ENCODE measurements around the gene CNOT1.

CNOT1 gene

DNA sequence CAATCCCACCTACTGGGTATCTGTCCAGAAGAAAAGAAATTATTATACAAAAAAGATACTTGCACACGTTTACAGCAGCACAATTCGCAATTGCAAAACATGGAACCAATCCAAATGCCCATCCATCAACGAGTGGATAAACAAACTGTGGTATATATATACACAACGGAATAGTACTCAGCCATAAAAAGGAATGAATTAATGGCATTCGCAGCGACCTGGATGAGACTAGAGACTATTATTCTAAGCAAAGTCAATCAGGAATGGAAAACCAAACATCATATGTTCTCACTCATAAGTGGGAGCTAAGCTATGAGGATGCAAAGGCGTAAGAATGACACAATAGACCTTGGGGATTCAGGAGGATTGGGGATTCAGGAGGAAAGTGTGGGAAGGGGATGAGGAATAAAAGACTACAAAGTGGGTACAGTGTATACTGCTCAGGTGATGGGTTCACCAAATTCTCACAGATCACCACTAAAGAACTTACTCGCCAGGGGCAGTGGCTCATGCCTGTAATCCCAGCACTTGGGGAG lies 21.0 kb downstream of the CNOT1 start:
- TF ChIP-seq EZH2phosphoT487 (IDR thresholded peaks at IDR 0.05; ENCODE audit: low read length) (no peak), CTCF (IDR thresholded peaks at IDR 0.05; ENCODE audit: low read length) (no peak), EZH2 (optimal IDR thresholded peaks at IDR 0.05; ENCODE audit: low read depth, low read length) (no peak)
- Histone ChIP-seq H3K79me2 (ENCODE audit: low read length) (peaks cover 99% of the 10 kb centered on the region), H3K9ac (ENCODE audit: low read length) (no peak overlapping the region), H3K9me2 (replicated peaks; ENCODE audit: insufficient read depth, low read length) (no peaks in the 10 kb centered on the region), H3K9me3 (replicated peaks; ENCODE audit: insufficient read depth, low read length) (no peaks in the 10 kb centered on the region), H3K27me3 (replicated peaks; ENCODE audit: insufficient read depth, low read length) (no peaks in the 10 kb centered on the region), H2AFZ (ENCODE audit: low read length) (no peak overlapping the region), H3K27ac (ENCODE audit: low read length) (no peak overlapping the region), H4K20me1 (ENCODE audit: insufficient read depth, low read length) (peaks cover 52% of the 10 kb centered on the region), H3K4me3 (ENCODE audit: low read length) (no peak overlapping the region), H3F3A (ENCODE audit: insufficient read depth, low read length) (no peaks in the 10 kb centered on the region), H3K4me1 (ENCODE audit: low read length) (no peaks in the 10 kb centered on the region), H3K4me2 (ENCODE audit: low read depth, low read length) (no peak overlapping the region), H3K36me3 (replicated peaks; ENCODE audit: insufficient read depth, low read length) (no peaks in the 10 kb centered on the region)
- no peak for DNase-seq

DNA sequence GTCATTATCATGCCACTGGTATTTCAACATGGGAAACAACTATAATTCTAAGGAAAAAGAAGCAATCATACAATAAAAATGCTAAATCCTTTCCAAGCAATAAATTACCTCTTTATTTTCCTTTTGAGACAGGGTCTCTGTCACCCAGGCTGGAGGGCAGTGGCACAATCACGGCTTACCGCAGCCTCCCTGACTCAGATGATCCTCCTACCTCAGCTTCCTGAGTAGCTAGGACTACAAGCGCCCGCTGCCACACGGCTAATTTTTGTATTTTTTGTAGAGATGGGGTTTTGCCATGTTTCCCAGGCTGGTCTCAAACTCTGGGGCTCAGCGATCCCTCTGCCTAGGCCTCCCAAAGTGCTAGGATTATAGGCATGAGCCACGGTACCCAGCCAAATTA lies 24.1 kb downstream of the CNOT1 start:
- Histone ChIP-seq H2AFZ (ENCODE audit: low read length) (no peak overlapping the region), H4K20me1 (ENCODE audit: insufficient read depth, low read length) (peaks cover 66% of the 10 kb centered on the region), H3K27ac (ENCODE audit: low read length) (no peak overlapping the region), H3K9ac (ENCODE audit: low read length) (no peak overlapping the region), H3K4me2 (ENCODE audit: low read depth, low read length) (no peak overlapping the region), H3K27me3 (replicated peaks; ENCODE audit: insufficient read depth, low read length) (no peaks in the 10 kb centered on the region), H3K36me3 (replicated peaks; ENCODE audit: insufficient read depth, low read length) (no peaks in the 10 kb centered on the region; the same call in 1 of the 2 replicates), H3K9me3 (replicated peaks; ENCODE audit: insufficient read depth, low read length) (no peaks in the 10 kb centered on the region), H3K4me1 (ENCODE audit: low read length) (no peaks in the 10 kb centered on the region), H3K79me2 (ENCODE audit: low read length) (peaks cover 99% of the 10 kb centered on the region), H3K9me2 (replicated peaks; ENCODE audit: insufficient read depth, low read length) (no peaks in the 10 kb centered on the region), H3K4me3 (ENCODE audit: low read length) (no peak overlapping the region), H3F3A (ENCODE audit: insufficient read depth, low read length) (no peaks in the 10 kb centered on the region)
- no peak for DNase-seq
- TF ChIP-seq EZH2phosphoT487 (IDR thresholded peaks at IDR 0.05; ENCODE audit: low read length) (no peak), CTCF (IDR thresholded peaks at IDR 0.05; ENCODE audit: low read length) (no peak), EZH2 (optimal IDR thresholded peaks at IDR 0.05; ENCODE audit: low read depth, low read length) (no peak)

GRCh38 chr16:58591083-58591482 lies 38.5 kb downstream of the CNOT1 start:
- Histone ChIP-seq H3K9ac (ENCODE audit: low read length) (no peak overlapping the region), H3K9me3 (replicated peaks; ENCODE audit: insufficient read depth, low read length) (no peaks in the 10 kb centered on the region), H2AFZ (ENCODE audit: low read length) (no peak overlapping the region), H3F3A (ENCODE audit: insufficient read depth, low read length) (0 out of 2 replicates have a peak, but pooled peaks cover 7% of the 10 kb centered on the region), H4K20me1 (ENCODE audit: insufficient read depth, low read length) (no peaks in the 10 kb centered on the region), H3K36me3 (replicated peaks; ENCODE audit: insufficient read depth, low read length) (peaks cover 12% of the 10 kb centered on the region), H3K4me3 (ENCODE audit: low read length) (no peak overlapping the region), H3K4me1 (ENCODE audit: low read length) (no peaks in the 10 kb centered on the region), H3K27ac (ENCODE audit: low read length) (no peak overlapping the region), H3K4me2 (ENCODE audit: low read depth, low read length) (no peak overlapping the region), H3K27me3 (replicated peaks; ENCODE audit: insufficient read depth, low read length) (no peaks in the 10 kb centered on the region), H3K79me2 (ENCODE audit: low read length) (peaks cover 82% of the 10 kb centered on the region), H3K9me2 (replicated peaks; ENCODE audit: insufficient read depth, low read length) (no peaks in the 10 kb centered on the region)
- DNase-seq, result no peak
- no peak for TF ChIP-seq EZH2phosphoT487 (IDR thresholded peaks at IDR 0.05; ENCODE audit: low read length)

GRCh38 chr16:58589326-58589905 lies 40.2 kb downstream of the CNOT1 start:
- DNase-seq, result no peak
- Histone ChIP-seq H3K9ac (ENCODE audit: low read length) (no peak overlapping the region), H2AFZ (ENCODE audit: low read length) (no peak overlapping the region), H3K36me3 (replicated peaks; ENCODE audit: insufficient read depth, low read length) (peaks cover 14% of the 10 kb centered on the region; the same call in 1 of the 2 replicates), H3K4me2 (ENCODE audit: low read depth, low read length) (no peak overlapping the region), H3K27ac (ENCODE audit: low read length) (no peak overlapping the region), H3K9me3 (replicated peaks; ENCODE audit: insufficient read depth, low read length) (no peaks in the 10 kb centered on the region), H3K4me1 (ENCODE audit: low read length) (no peaks in the 10 kb centered on the region), H3K4me3 (ENCODE audit: low read length) (no peak overlapping the region), H3K9me2 (replicated peaks; ENCODE audit: insufficient read depth, low read length) (no peaks in the 10 kb centered on the region), H3F3A (ENCODE audit: insufficient read depth, low read length) (0 out of 2 replicates have a peak, but pooled peaks cover 7% of the 10 kb centered on the region), H4K20me1 (ENCODE audit: insufficient read depth, low read length) (no peaks in the 10 kb centered on the region), H3K27me3 (replicated peaks; ENCODE audit: insufficient read depth, low read length) (no peaks in the 10 kb centered on the region), H3K79me2 (ENCODE audit: low read length) (peaks cover 81% of the 10 kb centered on the region)
- no peak for TF ChIP-seq EZH2 (optimal IDR thresholded peaks at IDR 0.05; ENCODE audit: low read depth, low read length)
- no peak for TF ChIP-seq EZH2phosphoT487 (IDR thresholded peaks at IDR 0.05; ENCODE audit: low read length)
- no peak for TF ChIP-seq CTCF (IDR thresholded peaks at IDR 0.05; ENCODE audit: low read length)

Measured in MM.1S (cell line).